Peyer's patch (tissue), 4 donors: ENCODE data around the gene HGD. TPM values are rescaled to one million over a fixed set of nuclear protein-coding genes. Genes with fewer than 3 reads are reported as not detected.
"Not testable (repeated sequence)": the region's sequence is repeated elsewhere in the genome, so short reads cannot be mapped to it uniquely, and the experiment has no call there.

Experiments
- DNase-seq, 3 donors: peaks; one replicate each; pipeline ENCODE4 v3.0.0-alpha.2; 2017 to 2019
- H3K27ac ChIP-seq, 4 donors: fragments of 200-600 bp; sonication (generic); one replicate each; pipeline ENCODE4 v1.5.1; 2016 to 2019
- H3K27me3 ChIP-seq, 2 donors: fragments of 200-600 bp; sonication (generic); one replicate each; pipeline ENCODE4 v1.5.1; 2019
- H3K36me3 ChIP-seq, 3 donors: fragments of 200-600 bp; sonication (generic); one replicate each; pipeline ENCODE4 v1.5.1; 2016 to 2019
- H3K4me1 ChIP-seq, 4 donors: fragments of 200-600 bp; sonication (generic); one replicate each; pipeline ENCODE4 v1.5.1; 2016 to 2019
- H3K4me3 ChIP-seq, 4 donors: fragments of 200-600 bp; sonication (generic); 1 replicate in 3 of 4; 2 replicates in 1 of 4; pipeline ENCODE4 v1.5.1; 2016 to 2019; ENCODE audit warnings: mild to moderate bottlenecking in 1 of 4
- H3K9me3 ChIP-seq, 4 donors: fragments of 200-600 bp; sonication (generic); one replicate each; pipeline ENCODE4 v1.5.1; 2016 to 2019; ENCODE audit warnings: mild to moderate bottlenecking in 1 of 4
- CTCF ChIP-seq, 6 experiments: fragments of 450-650 bp in 4 of 6; fragments of 200-600 bp in 2 of 6; sonication (generic) in 1 of 6; IDR thresholded peaks; one replicate each; pipeline ENCODE4 v1.5.1; 2017 to 2019; ENCODE audit warnings: antibody characterized with exemption in 6 of 6, mild to moderate bottlenecking in 3 of 6, moderate library complexity in 1 of 6
- POLR2A ChIP-seq, 2 donors: fragments of 450-650 bp; IDR thresholded peaks; one replicate each; pipeline ENCODE4 v1.5.1; 2017; ENCODE audit warnings: antibody characterized with exemption in 2 of 2, mild to moderate bottlenecking in 2 of 2, moderate library complexity in 2 of 2
- total RNA-seq, 4 donors: library from RNA; depleted of rRNA; stranded (reverse); fragments of >200 nt; gene quantifications; one replicate each; pipeline ENCODE4 v1.1.0, GENCODE V29; 2016

Gene HGD
- 100 to 1,000 TPM in 2 of 4 donors, 10 to 100 TPM in 2; 14.9 to 140 (median 99.8) TPM for total RNA-seq

GRCh38 chr3:120682095-120682681 lies at the start of gene HGD:
TSS of gene HGD (minus strand) at chr3:120682239. CDS start at chr3:120682111, 128 bp downstream.
- TF ChIP-seq CTCF (IDR thresholded peaks at IDR 0.05) (no peak), POLR2A (IDR thresholded peaks at IDR 0.05) (peak; percentile 72 to 83)
- H3K27me3 ChIP-seq = no peaks in the 10 kb centered on the region
- H3K27ac ChIP-seq = peak within 1 kb of the TSS in 3 of 4 donors; percentile 47 to 86 (median 66)
- no peaks in the 10 kb centered on the region for H3K36me3 ChIP-seq
- H3K9me3 ChIP-seq = no peaks in the 10 kb centered on the region
- H3K4me1 ChIP-seq = peaks cover 0 to 37% (median 0%) of the 10 kb centered on the region in 4 donors
- peak within 1 kb of the TSS in 3 of 4 donors; percentile 19 to 57 (median 40) for H3K4me3 ChIP-seq
- peak in 1 of 3 donors; percentile 67 for DNase-seq

- H3K27me3 ChIP-seq = no peaks in the 10 kb centered on the region
- H3K9me3 ChIP-seq = no peaks in the 10 kb centered on the region
- no peak for TF ChIP-seq POLR2A (IDR thresholded peaks at IDR 0.05)
- no peak for TF ChIP-seq CTCF (IDR thresholded peaks at IDR 0.05)
These were observed 48.8 kb upstream of the HGD start for GRCh38 chr3:120730576-120731542.

GRCh38 chr3:120726791-120727190 lies 44.8 kb upstream of the HGD start:
- H3K36me3 ChIP-seq = no peaks in the 10 kb centered on the region
- H3K27ac ChIP-seq = no peak overlapping the region
- no peak overlapping the region for H3K4me3 ChIP-seq
- H3K27me3 ChIP-seq = no peaks in the 10 kb centered on the region
- no peaks in the 10 kb centered on the region for H3K4me1 ChIP-seq
- DNase-seq = no peak
- TF ChIP-seq POLR2A (IDR thresholded peaks at IDR 0.05) (no peak), CTCF (IDR thresholded peaks at IDR 0.05) (no peak)
- H3K9me3 ChIP-seq = no peaks in the 10 kb centered on the region

More at GRCh38 chr3:120730576-120731542, 48.8 kb upstream of the HGD start:
- H3K27ac ChIP-seq = no peak overlapping the region
- no peaks in the 10 kb centered on the region for H3K4me1 ChIP-seq
- no peak overlapping the region for H3K4me3 ChIP-seq
- DNase-seq = no peak
- H3K36me3 ChIP-seq = no peaks in the 10 kb centered on the region

- DNase-seq = peak in 2 of 3 donors; percentile 78 to 86
These were observed 37.3 kb upstream of the HGD start for GRCh38 chr3:120719167-120719834.

GRCh38 chr3:120713262-120713661 lies 31.2 kb upstream of the HGD start:
- no peak for DNase-seq
- Histone ChIP-seq H3K9me3 (no peaks in the 10 kb centered on the region), H3K27me3 (no peaks in the 10 kb centered on the region), H3K4me1 (no peaks in the 10 kb centered on the region), H3K36me3 (peaks cover 0 to 9% (median 0%) of the 10 kb centered on the region in 3 donors), H3K27ac (no peak overlapping the region), H3K4me3 (no peak overlapping the region)
- no peak for TF ChIP-seq POLR2A (IDR thresholded peaks at IDR 0.05)
- no peak for TF ChIP-seq CTCF (IDR thresholded peaks at IDR 0.05)

More at GRCh38 chr3:120719167-120719834, 37.3 kb upstream of the HGD start:
- H3K4me1 ChIP-seq, H3K9me3 ChIP-seq, H3K27me3 ChIP-seq, H3K36me3 ChIP-seq: not testable (repeated sequence)
- peak overlapping the region in 2 of 4 donors; percentile 13 to 36 for H3K27ac ChIP-seq
- peak overlapping the region in 3 of 4 donors; percentile 21 to 31 (median 28) for H3K4me3 ChIP-seq
